Measurements from ENCODE around the gene SCD5. TPM values are rescaled to one million over a fixed set of nuclear protein-coding genes. Genes with fewer than 3 reads are reported as not detected.
A peak's percentile ranks its signal among the peaks of the same experiment; 100 is the strongest.

Gene SCD5
- total and polyA plus RNA-seq, 2 experiments from 2014 or later: 0.79 to 1.6 TPM

DNA sequence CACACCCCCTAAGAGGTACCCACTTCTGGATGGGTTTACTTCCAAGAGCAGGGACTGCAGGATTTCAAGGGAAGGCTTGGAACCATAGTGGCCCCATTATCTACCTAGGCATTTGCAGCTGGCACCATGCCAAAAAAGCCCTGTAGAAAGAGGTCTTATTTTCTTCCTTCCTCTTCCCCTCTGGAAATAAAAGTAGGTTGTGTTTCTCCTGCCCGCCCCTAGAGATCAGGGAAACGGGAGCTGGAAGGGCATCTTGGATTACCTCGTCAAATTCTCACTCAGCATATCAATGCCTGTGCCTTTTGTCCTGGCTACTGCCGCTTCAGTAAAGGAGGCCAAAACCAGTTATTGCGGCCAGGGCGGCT lies 1.6 kb downstream of the SCD5 start:
- Mint-ChIP-seq H3K4me1 (peaks cover 26% of the 10 kb centered on the region), H3K4me3 (peak overlapping the region; percentile 80), H3K36me3 (ENCODE audit: low read depth) (0 out of 3 replicates have a peak, but pooled peaks cover 3% of the 10 kb centered on the region), H3K9me3 (peaks cover 5% of the 10 kb centered on the region; the same call in 2 of the 3 replicates), H3K27ac (no peak overlapping the region), H3K27me3 (ENCODE audit: insufficient read depth, low read depth, poor library complexity) (peaks cover 94% of the 10 kb centered on the region)
- Histone ChIP-seq H3K36me3 (ENCODE audit: insufficient read depth) (no peaks in the 10 kb centered on the region), H3K9me2 (ENCODE audit: insufficient read depth) (no peaks in the 10 kb centered on the region), H3K79me2 (replicated peaks; ENCODE audit: insufficient read depth) (no peaks in the 10 kb centered on the region), H2AFZ (no peak overlapping the region), H3K27ac (ENCODE audit: low read depth) (no peak overlapping the region), H4K20me1 (replicated peaks; ENCODE audit: insufficient read depth) (peaks cover 25% of the 10 kb centered on the region), H3K4me3 (peak overlapping the region; percentile 84), H3K4me1 (ENCODE audit: insufficient read depth) (peaks cover 25% of the 10 kb centered on the region), H3K27me3 (ENCODE audit: insufficient read depth) (peaks cover 100% of the 10 kb centered on the region), H3K4me2 (peak overlapping the region; percentile 94), H3F3A (replicated peaks; ENCODE audit: low read depth) (peaks cover 6% of the 10 kb centered on the region; the same call in 1 of the 2 replicates)
- DNase-seq (ENCODE audit: low spot score) (peak; percentile 79), ATAC-seq (peak; percentile 53)
- TF ChIP-seq ZNF114 (CRISPR knock-in tag; IDR thresholded peaks at IDR 0.05) (no peak), JUNB (IDR thresholded peaks at IDR 0.05; ENCODE audit: unreplicated experiment) (no peak), POLR2AphosphoS5 (IDR thresholded peaks at IDR 0.05; ENCODE audit: low read depth) (no peak), EZH2 (IDR thresholded peaks at IDR 0.05; ENCODE audit: low read depth, unreplicated experiment) (no peak), CREB1 (CRISPR knock-in tag; IDR thresholded peaks at IDR 0.05; ENCODE audit: low read depth) (no peak), NANOG (IDR thresholded peaks at IDR 0.05; ENCODE audit: borderline replicate concordance) (no peak), ZNF331 (CRISPR knock-in tag; IDR thresholded peaks at IDR 0.05; ENCODE audit: low read depth) (no peak), STAT1 (IDR thresholded peaks at IDR 0.05; ENCODE audit: unreplicated experiment) (no peak), EZH2phosphoT487 (IDR thresholded peaks at IDR 0.05; ENCODE audit: unreplicated experiment) (no peak)
- TF ChIP-seq, protein P1, sequence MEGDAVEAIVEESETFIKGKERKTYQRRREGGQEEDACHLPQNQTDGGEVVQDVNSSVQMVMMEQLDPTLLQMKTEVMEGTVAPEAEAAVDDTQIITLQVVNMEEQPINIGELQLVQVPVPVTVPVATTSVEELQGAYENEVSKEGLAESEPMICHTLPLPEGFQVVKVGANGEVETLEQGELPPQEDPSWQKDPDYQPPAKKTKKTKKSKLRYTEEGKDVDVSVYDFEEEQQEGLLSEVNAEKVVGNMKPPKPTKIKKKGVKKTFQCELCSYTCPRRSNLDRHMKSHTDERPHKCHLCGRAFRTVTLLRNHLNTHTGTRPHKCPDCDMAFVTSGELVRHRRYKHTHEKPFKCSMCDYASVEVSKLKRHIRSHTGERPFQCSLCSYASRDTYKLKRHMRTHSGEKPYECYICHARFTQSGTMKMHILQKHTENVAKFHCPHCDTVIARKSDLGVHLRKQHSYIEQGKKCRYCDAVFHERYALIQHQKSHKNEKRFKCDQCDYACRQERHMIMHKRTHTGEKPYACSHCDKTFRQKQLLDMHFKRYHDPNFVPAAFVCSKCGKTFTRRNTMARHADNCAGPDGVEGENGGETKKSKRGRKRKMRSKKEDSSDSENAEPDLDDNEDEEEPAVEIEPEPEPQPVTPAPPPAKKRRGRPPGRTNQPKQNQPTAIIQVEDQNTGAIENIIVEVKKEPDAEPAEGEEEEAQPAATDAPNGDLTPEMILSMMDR (conservative IDR thresholded peaks at IDR 0.05; ENCODE audit: low read depth in 2 of 2): no peak
- TF ChIP-seq, protein P2, sequence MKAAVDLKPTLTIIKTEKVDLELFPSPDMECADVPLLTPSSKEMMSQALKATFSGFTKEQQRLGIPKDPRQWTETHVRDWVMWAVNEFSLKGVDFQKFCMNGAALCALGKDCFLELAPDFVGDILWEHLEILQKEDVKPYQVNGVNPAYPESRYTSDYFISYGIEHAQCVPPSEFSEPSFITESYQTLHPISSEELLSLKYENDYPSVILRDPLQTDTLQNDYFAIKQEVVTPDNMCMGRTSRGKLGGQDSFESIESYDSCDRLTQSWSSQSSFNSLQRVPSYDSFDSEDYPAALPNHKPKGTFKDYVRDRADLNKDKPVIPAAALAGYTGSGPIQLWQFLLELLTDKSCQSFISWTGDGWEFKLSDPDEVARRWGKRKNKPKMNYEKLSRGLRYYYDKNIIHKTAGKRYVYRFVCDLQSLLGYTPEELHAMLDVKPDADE (IDR thresholded peaks at IDR 0.05): no peak
- TF ChIP-seq, protein P3, sequence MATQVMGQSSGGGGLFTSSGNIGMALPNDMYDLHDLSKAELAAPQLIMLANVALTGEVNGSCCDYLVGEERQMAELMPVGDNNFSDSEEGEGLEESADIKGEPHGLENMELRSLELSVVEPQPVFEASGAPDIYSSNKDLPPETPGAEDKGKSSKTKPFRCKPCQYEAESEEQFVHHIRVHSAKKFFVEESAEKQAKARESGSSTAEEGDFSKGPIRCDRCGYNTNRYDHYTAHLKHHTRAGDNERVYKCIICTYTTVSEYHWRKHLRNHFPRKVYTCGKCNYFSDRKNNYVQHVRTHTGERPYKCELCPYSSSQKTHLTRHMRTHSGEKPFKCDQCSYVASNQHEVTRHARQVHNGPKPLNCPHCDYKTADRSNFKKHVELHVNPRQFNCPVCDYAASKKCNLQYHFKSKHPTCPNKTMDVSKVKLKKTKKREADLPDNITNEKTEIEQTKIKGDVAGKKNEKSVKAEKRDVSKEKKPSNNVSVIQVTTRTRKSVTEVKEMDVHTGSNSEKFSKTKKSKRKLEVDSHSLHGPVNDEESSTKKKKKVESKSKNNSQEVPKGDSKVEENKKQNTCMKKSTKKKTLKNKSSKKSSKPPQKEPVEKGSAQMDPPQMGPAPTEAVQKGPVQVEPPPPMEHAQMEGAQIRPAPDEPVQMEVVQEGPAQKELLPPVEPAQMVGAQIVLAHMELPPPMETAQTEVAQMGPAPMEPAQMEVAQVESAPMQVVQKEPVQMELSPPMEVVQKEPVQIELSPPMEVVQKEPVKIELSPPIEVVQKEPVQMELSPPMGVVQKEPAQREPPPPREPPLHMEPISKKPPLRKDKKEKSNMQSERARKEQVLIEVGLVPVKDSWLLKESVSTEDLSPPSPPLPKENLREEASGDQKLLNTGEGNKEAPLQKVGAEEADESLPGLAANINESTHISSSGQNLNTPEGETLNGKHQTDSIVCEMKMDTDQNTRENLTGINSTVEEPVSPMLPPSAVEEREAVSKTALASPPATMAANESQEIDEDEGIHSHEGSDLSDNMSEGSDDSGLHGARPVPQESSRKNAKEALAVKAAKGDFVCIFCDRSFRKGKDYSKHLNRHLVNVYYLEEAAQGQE (IDR thresholded peaks at IDR 0.05; ENCODE audit: unreplicated experiment): no peak
- TF ChIP-seq, protein P4, sequence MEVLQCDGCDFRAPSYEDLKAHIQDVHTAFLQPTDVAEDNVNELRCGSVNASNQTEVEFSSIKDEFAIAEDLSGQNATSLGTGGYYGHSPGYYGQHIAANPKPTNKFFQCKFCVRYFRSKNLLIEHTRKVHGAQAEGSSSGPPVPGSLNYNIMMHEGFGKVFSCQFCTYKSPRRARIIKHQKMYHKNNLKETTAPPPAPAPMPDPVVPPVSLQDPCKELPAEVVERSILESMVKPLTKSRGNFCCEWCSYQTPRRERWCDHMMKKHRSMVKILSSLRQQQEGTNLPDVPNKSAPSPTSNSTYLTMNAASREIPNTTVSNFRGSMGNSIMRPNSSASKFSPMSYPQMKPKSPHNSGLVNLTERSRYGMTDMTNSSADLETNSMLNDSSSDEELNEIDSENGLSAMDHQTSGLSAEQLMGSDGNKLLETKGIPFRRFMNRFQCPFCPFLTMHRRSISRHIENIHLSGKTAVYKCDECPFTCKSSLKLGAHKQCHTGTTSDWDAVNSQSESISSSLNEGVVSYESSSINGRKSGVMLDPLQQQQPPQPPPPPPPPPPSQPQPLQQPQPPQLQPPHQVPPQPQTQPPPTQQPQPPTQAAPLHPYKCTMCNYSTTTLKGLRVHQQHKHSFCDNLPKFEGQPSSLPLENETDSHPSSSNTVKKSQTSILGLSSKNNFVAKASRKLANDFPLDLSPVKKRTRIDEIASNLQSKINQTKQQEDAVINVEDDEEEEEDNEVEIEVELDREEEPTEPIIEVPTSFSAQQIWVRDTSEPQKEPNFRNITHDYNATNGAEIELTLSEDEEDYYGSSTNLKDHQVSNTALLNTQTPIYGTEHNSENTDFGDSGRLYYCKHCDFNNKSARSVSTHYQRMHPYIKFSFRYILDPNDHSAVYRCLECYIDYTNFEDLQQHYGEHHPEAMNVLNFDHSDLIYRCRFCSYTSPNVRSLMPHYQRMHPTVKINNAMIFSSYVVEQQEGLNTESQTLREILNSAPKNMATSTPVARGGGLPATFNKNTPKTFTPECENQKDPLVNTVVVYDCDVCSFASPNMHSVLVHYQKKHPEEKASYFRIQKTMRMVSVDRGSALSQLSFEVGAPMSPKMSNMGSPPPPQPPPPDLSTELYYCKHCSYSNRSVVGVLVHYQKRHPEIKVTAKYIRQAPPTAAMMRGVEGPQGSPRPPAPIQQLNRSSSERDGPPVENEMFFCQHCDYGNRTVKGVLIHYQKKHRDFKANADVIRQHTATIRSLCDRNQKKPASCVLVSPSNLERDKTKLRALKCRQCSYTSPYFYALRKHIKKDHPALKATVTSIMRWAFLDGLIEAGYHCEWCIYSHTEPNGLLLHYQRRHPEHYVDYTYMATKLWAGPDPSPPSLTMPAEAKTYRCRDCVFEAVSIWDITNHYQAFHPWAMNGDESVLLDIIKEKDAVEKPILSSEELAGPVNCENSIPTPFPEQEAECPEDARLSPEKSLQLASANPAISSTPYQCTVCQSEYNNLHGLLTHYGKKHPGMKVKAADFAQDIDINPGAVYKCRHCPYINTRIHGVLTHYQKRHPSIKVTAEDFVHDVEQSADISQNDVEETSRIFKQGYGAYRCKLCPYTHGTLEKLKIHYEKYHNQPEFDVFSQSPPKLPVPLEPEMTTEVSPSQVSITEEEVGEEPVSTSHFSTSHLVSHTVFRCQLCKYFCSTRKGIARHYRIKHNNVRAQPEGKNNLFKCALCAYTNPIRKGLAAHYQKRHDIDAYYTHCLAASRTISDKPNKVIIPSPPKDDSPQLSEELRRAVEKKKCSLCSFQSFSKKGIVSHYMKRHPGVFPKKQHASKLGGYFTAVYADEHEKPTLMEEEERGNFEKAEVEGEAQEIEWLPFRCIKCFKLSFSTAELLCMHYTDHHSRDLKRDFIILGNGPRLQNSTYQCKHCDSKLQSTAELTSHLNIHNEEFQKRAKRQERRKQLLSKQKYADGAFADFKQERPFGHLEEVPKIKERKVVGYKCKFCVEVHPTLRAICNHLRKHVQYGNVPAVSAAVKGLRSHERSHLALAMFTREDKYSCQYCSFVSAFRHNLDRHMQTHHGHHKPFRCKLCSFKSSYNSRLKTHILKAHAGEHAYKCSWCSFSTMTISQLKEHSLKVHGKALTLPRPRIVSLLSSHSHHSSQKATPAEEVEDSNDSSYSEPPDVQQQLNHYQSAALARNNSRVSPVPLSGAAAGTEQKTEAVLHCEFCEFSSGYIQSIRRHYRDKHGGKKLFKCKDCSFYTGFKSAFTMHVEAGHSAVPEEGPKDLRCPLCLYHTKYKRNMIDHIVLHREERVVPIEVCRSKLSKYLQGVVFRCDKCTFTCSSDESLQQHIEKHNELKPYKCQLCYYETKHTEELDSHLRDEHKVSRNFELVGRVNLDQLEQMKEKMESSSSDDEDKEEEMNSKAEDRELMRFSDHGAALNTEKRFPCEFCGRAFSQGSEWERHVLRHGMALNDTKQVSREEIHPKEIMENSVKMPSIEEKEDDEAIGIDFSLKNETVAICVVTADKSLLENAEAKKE (CRISPR knock-in tag; IDR thresholded peaks at IDR 0.05): no peak

Data from GM23338 (cell line).